BJ (cell line): ENCODE data around the gene UGT2B17. TPM values are rescaled to one million over a fixed set of nuclear protein-coding genes. Genes with fewer than 3 reads are reported as not detected.
"Not testable (repeated sequence)": the region's sequence is repeated elsewhere in the genome, so short reads cannot be mapped to it uniquely, and the experiment has no call there.

Experiments used
- CTCF ChIA-PET: fragments of 350-600 bp; formaldehyde crosslinking; extraction: SDS; loops from one replicate; lab custom pipeline; 2021; ENCODE audit warnings: antibody characterized with exemption, inconsistent platforms; lab: Yijun Ruan, JAX
- POLR2A ChIA-PET: fragments of 300-600 bp; sonication (Branson Sonifier 250); formaldehyde crosslinking; extraction: SDS; loops from one replicate; lab custom pipeline; 2021; ENCODE audit warnings: antibody characterized with exemption; lab: Charles Lee
- DNase-seq: peaks from one replicate; pipeline ENCODE4 v3.0.0-alpha.2; 2011; ENCODE audit warnings: low read depth
- H3K27me3 ChIP-seq: 2 replicates; pipeline ENCODE4 v1.6.0; 2011; ENCODE audit warnings: low read length; ENCODE audit not compliant: control insufficient read depth, insufficient read depth
- H3K36me3 ChIP-seq: 2 replicates; pipeline ENCODE4 v1.5.1; 2011; ENCODE audit warnings: low read length; ENCODE audit not compliant: control insufficient read depth, insufficient read depth
- H3K4me3 ChIP-seq: 2 replicates; pipeline ENCODE4 v1.5.1; 2011; ENCODE audit warnings: low read depth, mild to moderate bottlenecking, control low read depth, low read length
- CTCF ChIP-seq: IDR thresholded peaks from 2 replicates; pipeline ENCODE4 v1.5.1; 2011; ENCODE audit warnings: low read depth, mild to moderate bottlenecking, control low read depth, inconsistent platforms, low read length, moderate library complexity; ENCODE audit not compliant: insufficient read depth
- polyA minus RNA-seq: library from RNA; depleted of rRNA, polyadenylated mRNA; stranded (reverse); fragments of >200 nt; gene quantifications from 2 replicates; pipeline ENCODE4 v1.2.3, GENCODE V29; 2011; rRNA and poly(A)+ RNA removed
- polyA plus RNA-seq: library from polyadenylated mRNA; depleted of rRNA; stranded (reverse); fragments of >200 nt; gene quantifications from 2 replicates; pipeline ENCODE4 v1.2.3, GENCODE V29; 2011; rRNA removed

UGT2B17 gene
- polyA plus RNA-seq (not detected in 2 replicates), polyA minus RNA-seq (not detected in 2 replicates)

- POLR2A ChIA-PET, result no interaction called here
- no peak for DNase-seq
- TF ChIP-seq CTCF, result no peak
- Histone ChIP-seq H3K4me3 (no peak within 1 kb of the TSS), H3K27me3 (no peaks in the 10 kb centered on the region), H3K36me3 (no peaks in the 10 kb centered on the region)
- CTCF ChIA-PET, result no interaction called here
Measured at GRCh38 chr4:68576272-68577125, at the start of gene UGT2B17. UGT2B17 (minus strand) TSS chr4:68576322; CDS start chr4:68568484, 7,838 bp downstream.

- POLR2A ChIA-PET, H3K36me3 ChIP-seq, CTCF ChIA-PET, H3K27me3 ChIP-seq, DNase-seq, H3K4me3 ChIP-seq: not testable (repeated sequence)
Measured at GRCh38 chr4:68622731-68623130, 46.6 kb upstream of the UGT2B17 start.

- no peaks in the 10 kb centered on the region for H3K27me3 ChIP-seq
- POLR2A ChIA-PET, result no interaction called here
- H3K4me3 ChIP-seq, result no peak overlapping the region
- CTCF ChIA-PET, result no interaction called here
- no peaks in the 10 kb centered on the region for H3K36me3 ChIP-seq
- DNase-seq, result no peak
- TF ChIP-seq CTCF, result no peak
Measured at GRCh38 chr4:68617003-68617698, 41.0 kb upstream of the UGT2B17 start.

GRCh38 chr4:68615699-68616422 is 39.7 kb upstream of the UGT2B17 start:
- DNase-seq, result no peak
- no peak for TF ChIP-seq CTCF
- Histone ChIP-seq H3K4me3 (no peak overlapping the region), H3K27me3 (no peaks in the 10 kb centered on the region), H3K36me3 (no peaks in the 10 kb centered on the region)
- ChIA-PET POLR2A (no interaction called here), CTCF (no interaction called here)

- H3K27me3 ChIP-seq, result no peaks in the 10 kb centered on the region
- DNase-seq, result no peak
- no peak for TF ChIP-seq CTCF
- no peaks in the 10 kb centered on the region for H3K36me3 ChIP-seq
- no peak overlapping the region for H3K4me3 ChIP-seq
- CTCF ChIA-PET, result no interaction called here
- POLR2A ChIA-PET, result no interaction called here
Measured at GRCh38 chr4:68613752-68614151, 37.6 kb upstream of the UGT2B17 start.
